Heart left ventricle (tissue), 16 donors: ENCODE data around the gene ARFGAP1. TPM values are rescaled to one million over a fixed set of nuclear protein-coding genes. Genes with fewer than 3 reads are reported as not detected.

Experiments used
- ATAC-seq, 4 donors: fragments of 200-7000 bp; cut with Tn5 transposase; one replicate each; pipeline ENCODE4 v1.9.1; 2020 to 2022; ENCODE audit warnings: moderate library complexity in 4 of 4, mild to moderate bottlenecking in 3 of 4, moderate number of reproducible peaks in 1 of 4
- DNase-seq, 5 donors: peaks; one replicate each; pipeline ENCODE4 v3.0.0-alpha.2; 2020
- H3K27ac ChIP-seq, 12 donors: fragments of 200-600 bp; sonication (generic) in 4 of 12; one replicate each; pipeline versions ENCODE4 v1.5.0 to v1.8.0; 2016 to 2022; ENCODE audit warnings: mild to moderate bottlenecking in 2 of 12
- H3K27me3 ChIP-seq, 9 donors: fragments of 200-600 bp; sonication (generic) in 2 of 9; one replicate each; pipeline versions ENCODE4 v1.5.1 to v1.8.0; 2016 to 2022; ENCODE audit warnings: mild to moderate bottlenecking in 3 of 9
- H3K36me3 ChIP-seq, 9 donors: fragments of 200-600 bp; sonication (generic) in 2 of 9; one replicate each; pipeline versions ENCODE4 v1.5.0 to v1.8.0; 2018 to 2022; ENCODE audit warnings: mild to moderate bottlenecking in 2 of 9
- H3K4me1 ChIP-seq, 12 donors: fragments of 200-600 bp; sonication (generic) in 4 of 12; one replicate each; pipeline versions ENCODE4 v1.5.0 to v1.8.0; 2016 to 2022; ENCODE audit warnings: mild to moderate bottlenecking in 3 of 12
- H3K4me3 ChIP-seq, 12 donors: fragments of 200-600 bp; sonication (generic) in 4 of 12; one replicate each; pipeline versions ENCODE4 v1.5.0 to v1.8.0; 2017 to 2022; ENCODE audit warnings: mild to moderate bottlenecking in 9 of 12, moderate library complexity in 4 of 12
- H3K9me3 ChIP-seq, 12 donors: fragments of 200-600 bp; sonication (generic) in 4 of 12; one replicate each; pipeline versions ENCODE4 v1.5.0 to v1.8.0; 2016 to 2022; ENCODE audit warnings: mild to moderate bottlenecking in 1 of 12
- CTCF ChIP-seq, 12 donors: fragments of 200-600 bp; sonication (generic) in 4 of 12; IDR thresholded peaks; one replicate each; pipeline versions ENCODE4 v1.5.0 to v1.8.0; 2018 to 2022; ENCODE audit warnings: antibody characterized with exemption in 12 of 12, mild to moderate bottlenecking in 5 of 12
- POLR2A ChIP-seq, 2 donors: fragments of 450-650 bp; IDR thresholded peaks; one replicate each; pipeline ENCODE4 v1.6.1; 2017; ENCODE audit warnings: antibody characterized with exemption in 2 of 2, mild to moderate bottlenecking in 2 of 2, moderate library complexity in 2 of 2
- WGBS, 4 donors: extraction: QIAGEN DNeasy Blood & Tissue Kit in 2 of 4; methylation state at CpG; one replicate each; pipeline versions ENCODE4 v1.1.5 to v1.1.7; 2013 to 2018; 5-methylcytosine and 5-hydroxymethylcytosine counted together
- intact Hi-C, 10 donors: fragments of 100-400 bp; cut with DNase I; formaldehyde crosslinking; loops; one replicate each; pipeline versions ENCODE4 v1.11.1 to v1.14.2; 2022
- polyA plus RNA-seq, 2 donors: library from polyadenylated mRNA; stranded (reverse); fragments of 200-250 nt; gene quantifications; one replicate each; pipeline ENCODE4 v1.2.3, GENCODE V29; 2013
- total RNA-seq, 9 donors: library from RNA; depleted of rRNA in 2 of 9; stranded (reverse); fragments of >200 nt in 2 of 9; fragmentation: NEBNext Ultra II Directional in 3 of 9; extraction: Animal tissue kit (Norgen Biotek cat#: 25700) in 3 of 9; gene quantifications; one replicate each; pipeline versions ENCODE4 v1.1.0 to v1.2.4, GENCODE V29; 2016 to 2023
- donor health status: ischemic (EF 13 %, LVEDD 7.1; RV severe dilation, severe dysfunction).
- donor health status: healthy with polysubstance abuse.
- donor health status: DM: no; HTN: yes; CAD: no.
- donor health status: DM: no; HTN: no; CAD: no.
- donor health status: ischemic (EF 25% LVEDD 6.9; RV normal size, moderate dysfunction).
- donor health status: ischemic (EF 25% LVEDD 5.7; RV mildly dilated, moderate dysfunction).
- donor health status: healthy.
- donor health status: DM: yes; HTN: yes; CAD: no.
- donor health status: ischemic (EF 35%, LVEDD 5.7; RV mildly dilated, moderate dysfunction).
- donor health status: nonischemic (EF 11% LVEDD 7.7; RV severe dilation, severe dysfunction).
- donor health status: DM: yes; HTN: yes; CAD: no.
- donor health status: PGD.
- donor health status: ischemic (EF 29% LVEDD 5.4; RV normal size, mild dysfunction).
- donor health status: nonischemic (EF 23%, LVEDD 6.1; RV moderate dilation, normal function).

The ARFGAP1 gene
- total and polyA plus RNA-seq, 11 donors = 14.3 to 51.6 (median 29.5) TPM

DNA sequence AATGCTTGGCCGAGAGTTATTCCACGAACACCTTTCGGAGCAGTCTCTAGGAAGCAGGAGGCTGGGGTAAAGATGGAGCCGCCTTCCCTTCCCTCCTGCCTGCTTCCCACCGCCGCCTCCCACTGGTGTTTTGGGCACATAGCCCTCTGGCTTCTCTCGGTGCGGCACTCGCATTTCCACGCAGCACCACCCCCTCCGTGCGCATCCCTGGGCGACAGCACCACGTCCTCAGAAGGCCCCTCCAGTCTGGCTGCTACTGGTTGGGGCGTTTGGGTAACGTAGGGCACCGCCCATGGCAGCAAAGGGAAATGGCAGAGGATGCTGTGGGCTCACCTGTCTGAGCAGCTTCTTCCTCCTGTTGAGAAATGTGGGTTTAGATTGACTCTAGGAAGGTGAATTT lies 22.8 kb downstream of the ARFGAP1 start:
- H3K27me3 ChIP-seq = peaks cover 18 to 68% (median 39%) of the 10 kb centered on the region in 9 donors
- ATAC-seq = no peak
- intact Hi-C loops = no loop called here

DNA sequence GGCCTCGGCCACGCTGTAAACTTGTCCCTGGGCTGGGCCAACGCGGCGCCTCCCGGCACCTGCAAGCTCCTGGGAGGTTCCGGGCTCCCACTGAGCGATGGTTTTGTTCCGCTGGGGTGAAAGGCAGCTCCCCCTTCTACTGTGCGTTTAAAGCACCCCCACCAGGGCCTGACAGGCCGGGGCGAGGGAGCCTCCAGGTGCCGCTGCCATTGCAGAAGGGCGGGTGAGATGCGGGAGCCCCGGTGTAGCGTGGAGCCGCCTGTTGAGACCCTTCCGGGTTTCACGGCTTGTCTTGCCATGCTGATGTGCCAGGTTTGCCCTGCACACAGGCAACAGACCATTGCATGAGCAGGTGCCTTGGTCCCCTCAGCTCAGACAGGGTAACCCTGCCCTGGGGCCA lies 23.2 kb downstream of the ARFGAP1 start:
- 17 to 29% (median 19%) methylated on average over 12 to 20 of the region's 20 CpGs for WGBS, 4 donors
- peaks cover 18 to 69% (median 39%) of the 10 kb centered on the region in 9 donors for H3K27me3 ChIP-seq
- intact Hi-C loops = no loop called here
- DNase-seq (peak in 2 of 5 donors; percentile 9 to 49), ATAC-seq (no peak)
- H3K4me1 ChIP-seq = peaks cover 0 to 4% (median 0%) of the 10 kb centered on the region in 12 donors
- no peak overlapping the region for H3K27ac ChIP-seq
- H3K4me3 ChIP-seq = no peak overlapping the region
- no peaks in the 10 kb centered on the region for H3K36me3 ChIP-seq
- TF ChIP-seq POLR2A (IDR thresholded peaks at IDR 0.05) (no peak), CTCF (IDR thresholded peaks at IDR 0.05) (no peak)
- H3K9me3 ChIP-seq = peaks cover 0 to 3% (median 0%) of the 10 kb centered on the region in 12 donors

More for the DNA sequence above, 22.8 kb downstream of the ARFGAP1 start:
- WGBS, 4 donors = 23 to 29% (median 27%) methylated on average over 17 of the region's 17 CpGs
- DNase-seq = peak in 2 of 5 donors; percentile 19 to 38
- H3K36me3 ChIP-seq = no peaks in the 10 kb centered on the region
- TF ChIP-seq POLR2A (IDR thresholded peaks at IDR 0.05) = no peak
- TF ChIP-seq CTCF (IDR thresholded peaks at IDR 0.05) = no peak
- H3K9me3 ChIP-seq = no peaks in the 10 kb centered on the region
- no peak overlapping the region for H3K27ac ChIP-seq
- H3K4me1 ChIP-seq = peaks cover 0 to 7% (median 0%) of the 10 kb centered on the region in 12 donors
- no peak overlapping the region for H3K4me3 ChIP-seq

- no peak overlapping the region for H3K4me3 ChIP-seq
- intact Hi-C loops = no loop called here
- WGBS, 4 donors = 31 to 45% (median 39%) methylated on average over 11 to 18 of the region's 18 CpGs
- ATAC-seq = no peak
- peaks cover 18 to 69% (median 39%) of the 10 kb centered on the region in 9 donors for H3K27me3 ChIP-seq
- no peak overlapping the region for H3K27ac ChIP-seq
- no peaks in the 10 kb centered on the region for H3K36me3 ChIP-seq
- H3K9me3 ChIP-seq = peaks cover 0 to 12% (median 2%) of the 10 kb centered on the region in 12 donors
- H3K4me1 ChIP-seq = no peaks in the 10 kb centered on the region
- TF ChIP-seq CTCF (IDR thresholded peaks at IDR 0.05) = no peak
- no peak for TF ChIP-seq POLR2A (IDR thresholded peaks at IDR 0.05)
- DNase-seq = peak in 2 of 5 donors; percentile 22 to 36
These were observed 24.1 kb downstream of the ARFGAP1 start for GRCh38 chr20:63296531-63297299.

GRCh38 chr20:63297371-63297781 lies 24.8 kb downstream of the ARFGAP1 start:
- H3K27ac ChIP-seq = no peak overlapping the region

More at GRCh38 chr20:63297371-63297781, 24.8 kb downstream of the ARFGAP1 start:
- H3K27me3 ChIP-seq = peaks cover 18 to 69% (median 39%) of the 10 kb centered on the region in 9 donors
- TF ChIP-seq POLR2A (IDR thresholded peaks at IDR 0.05) (no peak), CTCF (IDR thresholded peaks at IDR 0.05) (no peak)
- H3K4me1 ChIP-seq = no peaks in the 10 kb centered on the region
- WGBS, 4 donors = 56 to 75% (median 59%) methylated on average over 7 to 11 of the region's 11 CpGs
- ATAC-seq (no peak), DNase-seq (peak in 1 of 5 donors; percentile 19)
- intact Hi-C loops = no loop called here
- no peak overlapping the region for H3K4me3 ChIP-seq
- H3K36me3 ChIP-seq = no peaks in the 10 kb centered on the region
- H3K9me3 ChIP-seq = peaks cover 0 to 18% (median 6%) of the 10 kb centered on the region in 12 donors
